Activated CD8-positive, alpha-beta memory T cell treated with anti-CD3 and anti-CD28 coated beads, Interleukin-2, amount 50 U/mL, for 4 hours (primary cell): ENCODE measurements around the gene PTPRQ.
"Not testable (repeated sequence)": the region's sequence is repeated elsewhere in the genome, so short reads cannot be mapped to it uniquely, and the experiment has no call there.

Experiments used
- DNase-seq: peaks from one replicate; pipeline ENCODE4 v3.0.0-alpha.2; 2020

The PTPRQ gene, protein sequence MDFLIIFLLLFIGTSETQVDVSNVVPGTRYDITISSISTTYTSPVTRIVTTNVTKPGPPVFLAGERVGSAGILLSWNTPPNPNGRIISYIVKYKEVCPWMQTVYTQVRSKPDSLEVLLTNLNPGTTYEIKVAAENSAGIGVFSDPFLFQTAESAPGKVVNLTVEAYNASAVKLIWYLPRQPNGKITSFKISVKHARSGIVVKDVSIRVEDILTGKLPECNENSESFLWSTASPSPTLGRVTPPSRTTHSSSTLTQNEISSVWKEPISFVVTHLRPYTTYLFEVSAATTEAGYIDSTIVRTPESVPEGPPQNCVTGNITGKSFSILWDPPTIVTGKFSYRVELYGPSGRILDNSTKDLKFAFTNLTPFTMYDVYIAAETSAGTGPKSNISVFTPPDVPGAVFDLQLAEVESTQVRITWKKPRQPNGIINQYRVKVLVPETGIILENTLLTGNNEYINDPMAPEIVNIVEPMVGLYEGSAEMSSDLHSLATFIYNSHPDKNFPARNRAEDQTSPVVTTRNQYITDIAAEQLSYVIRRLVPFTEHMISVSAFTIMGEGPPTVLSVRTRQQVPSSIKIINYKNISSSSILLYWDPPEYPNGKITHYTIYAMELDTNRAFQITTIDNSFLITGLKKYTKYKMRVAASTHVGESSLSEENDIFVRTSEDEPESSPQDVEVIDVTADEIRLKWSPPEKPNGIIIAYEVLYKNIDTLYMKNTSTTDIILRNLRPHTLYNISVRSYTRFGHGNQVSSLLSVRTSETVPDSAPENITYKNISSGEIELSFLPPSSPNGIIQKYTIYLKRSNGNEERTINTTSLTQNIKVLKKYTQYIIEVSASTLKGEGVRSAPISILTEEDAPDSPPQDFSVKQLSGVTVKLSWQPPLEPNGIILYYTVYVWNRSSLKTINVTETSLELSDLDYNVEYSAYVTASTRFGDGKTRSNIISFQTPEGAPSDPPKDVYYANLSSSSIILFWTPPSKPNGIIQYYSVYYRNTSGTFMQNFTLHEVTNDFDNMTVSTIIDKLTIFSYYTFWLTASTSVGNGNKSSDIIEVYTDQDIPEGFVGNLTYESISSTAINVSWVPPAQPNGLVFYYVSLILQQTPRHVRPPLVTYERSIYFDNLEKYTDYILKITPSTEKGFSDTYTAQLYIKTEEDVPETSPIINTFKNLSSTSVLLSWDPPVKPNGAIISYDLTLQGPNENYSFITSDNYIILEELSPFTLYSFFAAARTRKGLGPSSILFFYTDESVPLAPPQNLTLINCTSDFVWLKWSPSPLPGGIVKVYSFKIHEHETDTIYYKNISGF (N-terminal part only)

DNA sequence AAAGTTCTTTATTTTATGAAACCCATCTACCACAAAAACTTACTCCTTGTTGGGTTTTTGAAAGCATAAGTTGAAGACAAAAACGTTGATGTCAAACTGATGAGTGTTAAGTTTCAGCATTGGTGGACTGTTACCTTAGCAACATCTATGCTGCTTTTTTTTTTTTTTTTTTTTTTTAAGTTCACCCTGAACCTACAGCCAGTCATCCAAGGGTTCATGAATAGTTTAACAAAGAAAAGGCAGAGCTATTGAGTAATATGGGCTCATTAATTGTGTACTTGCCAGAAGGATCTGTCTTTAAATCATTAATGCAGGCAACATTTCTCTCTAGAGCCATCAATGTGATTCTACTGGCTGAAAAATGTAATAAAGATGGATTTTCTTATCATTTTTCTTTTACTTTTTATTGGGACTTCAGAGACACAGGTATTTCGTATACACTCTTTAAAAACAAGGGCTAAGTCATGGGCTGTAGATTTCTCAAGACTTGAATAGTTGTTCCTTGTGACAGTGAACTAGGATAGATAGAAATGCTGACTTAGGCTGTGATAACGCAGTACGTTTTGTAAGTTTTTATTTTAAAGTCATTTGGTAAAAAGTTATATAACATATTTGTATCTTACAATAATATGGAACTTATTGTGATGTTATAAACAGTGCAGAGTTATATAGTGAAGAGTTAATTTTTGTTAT is at the start of gene PTPRQ:
PTPRQ (plus strand) TSS at position 262 of the 693 bp plus-strand sequence; CDS start at position 373, 111 bp downstream.
- no peak for DNase-seq

DNA sequence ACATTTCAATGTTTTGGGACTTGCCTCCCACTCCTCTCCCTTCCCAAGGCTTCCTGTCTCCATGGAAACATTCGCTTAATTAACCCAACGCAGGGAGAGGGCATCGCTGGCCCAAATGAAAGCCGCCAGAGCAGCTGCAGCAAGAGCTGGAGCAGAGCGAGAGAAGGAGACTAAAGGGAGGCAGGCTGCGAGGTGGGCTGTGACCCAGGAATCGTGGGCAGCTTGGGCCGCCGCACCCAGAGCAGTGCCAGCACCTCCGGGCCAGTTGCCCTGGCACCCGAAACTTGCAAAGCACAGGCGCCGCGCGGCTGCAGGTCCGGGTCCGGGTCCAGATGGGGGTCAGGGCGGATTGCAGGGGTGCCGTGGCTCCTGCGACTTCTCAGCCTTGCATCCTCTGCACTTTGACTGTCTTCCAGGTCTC is 43.5 kb upstream of the PTPRQ start:
- DNase-seq, result no peak

DNA sequence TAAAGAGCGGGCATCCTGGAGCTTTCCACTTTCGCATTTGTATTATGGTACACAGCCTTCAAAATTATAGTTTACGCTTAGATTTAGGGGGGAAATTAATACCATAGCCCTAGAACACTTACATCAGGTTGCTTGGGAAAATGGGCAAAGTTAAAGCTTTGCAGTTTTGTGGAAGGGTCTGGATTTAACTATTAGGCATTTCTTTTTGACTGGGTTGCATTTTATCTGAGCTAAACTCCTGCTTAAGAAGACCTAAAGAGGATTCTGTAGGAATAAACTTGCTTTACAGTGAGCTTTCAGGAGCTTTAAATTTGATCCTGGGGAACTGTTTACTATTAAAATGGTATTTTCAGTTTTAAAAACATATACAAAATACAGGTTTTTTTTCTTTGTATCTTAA is 42.8 kb upstream of the PTPRQ start:
- no peak for DNase-seq

DNA sequence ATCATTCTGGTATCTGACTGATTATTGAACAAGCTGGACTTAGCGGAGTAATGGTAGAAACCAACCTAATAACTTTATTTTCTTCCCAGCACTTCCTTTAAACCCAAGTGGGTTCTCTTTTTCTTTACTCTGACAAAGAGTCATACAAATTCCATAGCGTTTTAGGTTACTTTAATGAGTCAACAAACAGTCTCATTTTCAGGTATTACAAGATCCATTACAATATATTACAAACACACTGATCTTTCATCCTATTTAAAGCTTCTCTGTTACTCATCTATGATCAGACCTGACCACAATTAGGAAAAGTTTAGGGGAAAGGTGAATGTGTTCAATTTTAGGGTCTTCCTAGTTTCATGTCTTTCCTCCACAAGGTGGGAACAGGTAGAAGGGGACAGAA is 39.4 kb upstream of the PTPRQ start:
- DNase-seq, result no peak

DNA sequence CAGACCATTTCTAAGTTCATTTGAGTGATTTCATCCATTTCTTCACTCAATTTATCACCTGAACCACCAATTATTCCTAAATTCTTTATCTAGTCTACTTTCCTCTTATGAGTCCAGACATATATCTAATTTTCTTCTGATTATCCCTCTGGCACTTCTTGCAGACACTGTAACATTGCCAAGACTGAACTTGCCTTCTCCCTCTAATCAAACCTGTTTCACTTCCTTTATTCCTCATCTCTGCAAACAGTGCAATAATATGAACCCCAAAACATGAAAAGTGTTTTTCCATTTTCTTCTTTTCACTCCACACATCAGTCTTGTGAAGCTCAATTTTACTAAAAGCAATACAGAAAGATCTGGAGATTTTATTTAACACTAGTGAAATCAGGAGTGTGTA is 37.8 kb upstream of the PTPRQ start:
- DNase-seq, result no peak

DNA sequence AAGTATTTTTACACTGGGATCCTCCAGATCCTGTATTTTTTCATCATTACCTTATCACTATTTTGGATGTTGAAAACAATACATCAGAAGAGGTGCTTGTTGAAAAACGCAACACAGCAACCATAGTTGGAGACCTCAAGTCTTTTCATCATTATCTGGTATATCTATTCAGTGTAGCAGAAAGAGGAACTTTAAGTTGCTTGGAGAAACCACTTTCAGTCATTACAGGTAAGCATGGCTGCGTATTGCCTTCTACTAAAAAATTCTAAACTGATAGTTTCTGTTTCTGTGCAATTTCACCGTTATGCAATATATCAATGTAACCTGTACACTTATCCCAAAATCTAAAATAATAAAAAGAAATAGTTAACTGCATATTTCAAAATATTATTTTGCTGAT is 32.2 kb upstream of the PTPRQ start:
- no peak for DNase-seq

DNA sequence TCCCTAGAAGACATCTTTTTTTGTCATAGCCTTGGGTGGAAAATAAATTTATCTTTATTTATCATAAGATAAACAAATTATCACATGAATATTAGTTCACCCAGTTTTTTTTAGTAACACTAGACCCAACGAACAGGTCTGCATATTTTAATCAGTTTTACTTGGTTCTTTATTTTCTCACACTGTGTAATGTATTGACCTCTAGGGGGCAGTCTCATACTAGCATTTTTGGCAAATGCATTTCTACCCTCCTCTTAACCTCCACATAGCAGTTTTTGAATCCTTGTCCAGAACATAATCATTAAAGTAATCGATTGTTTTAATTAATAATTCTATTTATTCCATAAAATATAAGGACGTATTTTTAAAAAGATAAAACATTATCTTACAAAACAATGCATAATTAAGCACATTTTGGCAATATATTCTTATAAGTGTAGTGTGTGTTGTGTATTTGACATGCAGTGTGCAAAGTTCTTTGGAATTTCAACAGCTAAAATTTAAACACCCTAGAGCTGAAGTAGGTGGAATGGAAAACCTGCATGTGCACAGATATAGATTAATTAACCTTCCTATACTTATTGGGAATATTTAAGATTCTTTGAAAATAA is 31.6 kb upstream of the PTPRQ start:
- DNase-seq, result no peak

DNA sequence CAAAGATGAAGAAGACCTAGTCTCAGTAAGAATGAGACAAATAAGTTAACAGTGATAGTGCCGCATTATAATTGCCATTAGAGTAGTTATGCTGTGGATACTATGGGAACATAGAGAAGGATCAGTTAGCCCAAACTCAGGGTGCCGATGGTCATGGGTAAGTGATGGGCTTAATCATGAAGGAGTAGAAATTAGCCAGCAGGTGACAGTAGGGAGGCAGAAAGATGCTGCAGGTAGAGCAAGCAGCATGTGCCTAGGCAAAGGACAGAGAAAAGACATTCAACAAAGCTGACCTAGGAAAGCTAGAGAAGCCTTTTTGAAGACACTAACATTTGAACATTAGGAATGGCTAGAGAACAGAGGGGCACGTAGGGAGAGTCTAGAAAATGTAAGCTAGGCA is 30.6 kb upstream of the PTPRQ start:
- no peak for DNase-seq

DNA sequence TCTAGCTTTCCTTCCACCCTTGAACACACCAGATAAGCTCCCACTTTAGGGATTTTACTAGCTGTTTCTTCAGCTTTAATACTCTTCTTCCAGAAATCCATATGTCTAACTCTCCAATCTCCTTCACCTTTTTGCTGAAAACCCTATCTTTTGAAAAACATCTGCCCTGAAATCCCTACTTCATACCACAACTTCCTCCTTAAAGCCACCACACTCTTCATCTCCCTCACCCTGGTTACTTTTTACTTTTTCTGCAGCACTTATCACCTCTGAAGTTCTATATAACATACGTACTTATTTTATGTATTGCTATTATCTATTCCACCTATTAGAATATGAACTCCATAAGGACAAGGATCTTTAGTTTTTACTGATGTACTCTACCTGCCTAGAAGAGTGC is 28.6 kb upstream of the PTPRQ start:
- DNase-seq, result no peak

DNA sequence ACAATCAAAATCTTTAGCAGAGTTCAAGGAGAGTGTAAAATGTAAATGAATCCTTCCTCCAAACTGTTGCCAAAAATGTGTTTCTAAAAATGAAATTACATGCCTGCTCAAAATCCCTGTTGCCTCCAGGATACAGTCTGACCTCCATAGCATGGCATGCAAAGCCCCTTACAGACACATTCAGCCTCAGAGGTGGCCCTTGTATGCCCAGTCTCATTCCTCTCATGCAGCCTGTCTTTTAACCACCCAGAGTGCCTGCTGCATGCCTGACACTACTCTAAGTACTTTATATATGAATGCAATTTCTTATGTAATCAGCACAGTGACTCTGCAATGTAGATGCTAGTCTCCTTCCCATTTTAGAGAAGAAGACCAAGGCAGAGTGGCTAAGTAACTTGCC is 24.4 kb upstream of the PTPRQ start:
- no peak for DNase-seq

DNA sequence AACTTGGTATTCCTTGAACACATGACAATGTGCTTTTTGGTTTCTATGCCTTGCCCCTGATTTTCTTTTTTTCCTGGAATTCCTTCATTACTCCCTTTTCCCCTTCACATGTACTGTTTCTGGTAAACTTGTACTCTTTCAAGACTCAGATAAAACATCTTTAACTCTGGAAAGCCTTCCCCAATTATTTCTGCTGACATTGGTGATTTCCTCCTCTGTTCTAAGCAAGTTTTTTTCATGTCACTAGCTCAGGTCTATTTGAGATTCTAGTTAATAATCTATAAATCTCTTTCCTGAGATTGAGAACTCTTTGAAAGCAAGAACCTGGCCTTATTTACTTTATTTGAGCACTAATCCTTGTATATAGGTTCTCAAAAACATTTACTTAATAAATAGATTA is 24.0 kb upstream of the PTPRQ start:
- no peak for DNase-seq

DNA sequence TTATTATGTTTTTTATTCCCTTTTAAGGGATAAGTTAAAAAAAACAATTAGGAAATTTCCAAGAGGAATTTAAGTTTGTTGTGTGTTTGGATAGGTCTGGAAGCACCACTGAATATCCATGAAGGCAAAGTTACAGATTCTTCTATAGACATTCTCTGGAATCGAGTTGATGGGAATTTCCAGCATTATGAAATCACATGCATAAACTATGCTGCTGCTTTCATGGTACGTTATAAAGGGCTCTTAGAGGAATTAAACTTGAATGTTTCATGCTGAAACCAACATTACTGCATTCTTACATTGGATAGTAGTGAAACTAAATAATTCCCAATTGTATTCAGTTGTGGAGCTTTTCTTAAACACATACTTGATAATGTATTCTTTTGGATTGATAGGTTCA is 21.5 kb upstream of the PTPRQ start:
- no peak for DNase-seq

DNA sequence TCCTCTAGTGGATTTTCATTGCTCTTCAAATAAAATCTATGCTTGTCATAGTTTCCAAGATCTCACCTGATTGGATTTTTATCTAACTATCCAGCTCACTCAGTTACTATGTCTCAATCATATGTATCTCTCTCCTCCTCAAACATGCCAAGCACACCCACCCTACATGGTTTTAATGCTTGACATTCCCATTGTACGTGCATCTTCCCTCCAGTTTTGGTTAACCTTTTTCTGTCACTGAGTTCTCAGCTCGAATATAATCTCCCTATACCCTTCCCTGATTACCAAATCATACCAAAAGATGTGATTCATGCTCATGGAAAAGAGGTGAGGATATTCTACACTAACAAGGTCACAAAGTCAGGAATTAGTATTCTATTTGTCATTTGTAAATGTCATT is 12.0 kb upstream of the PTPRQ start:
- no peak for DNase-seq

DNA sequence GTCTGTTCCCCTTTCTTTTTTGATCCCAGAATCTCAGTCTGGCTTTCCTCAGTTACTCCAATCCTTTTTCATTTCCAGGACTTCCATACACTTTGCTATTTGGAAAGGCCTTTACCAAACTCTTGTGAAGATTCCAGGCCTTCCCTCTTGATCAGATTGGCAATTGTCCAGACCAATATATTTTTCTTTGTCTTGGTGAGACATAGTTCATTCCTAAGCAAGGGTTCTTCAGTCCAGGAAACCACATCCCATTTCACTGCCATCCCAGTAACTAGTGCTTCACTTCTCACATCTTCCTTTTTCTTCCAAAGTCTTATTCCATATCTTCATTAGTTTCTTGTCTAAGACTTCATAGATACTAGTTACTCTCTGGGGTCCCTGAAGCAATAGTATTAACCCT is 2.1 kb upstream of the PTPRQ start:
- DNase-seq, result no peak

DNA sequence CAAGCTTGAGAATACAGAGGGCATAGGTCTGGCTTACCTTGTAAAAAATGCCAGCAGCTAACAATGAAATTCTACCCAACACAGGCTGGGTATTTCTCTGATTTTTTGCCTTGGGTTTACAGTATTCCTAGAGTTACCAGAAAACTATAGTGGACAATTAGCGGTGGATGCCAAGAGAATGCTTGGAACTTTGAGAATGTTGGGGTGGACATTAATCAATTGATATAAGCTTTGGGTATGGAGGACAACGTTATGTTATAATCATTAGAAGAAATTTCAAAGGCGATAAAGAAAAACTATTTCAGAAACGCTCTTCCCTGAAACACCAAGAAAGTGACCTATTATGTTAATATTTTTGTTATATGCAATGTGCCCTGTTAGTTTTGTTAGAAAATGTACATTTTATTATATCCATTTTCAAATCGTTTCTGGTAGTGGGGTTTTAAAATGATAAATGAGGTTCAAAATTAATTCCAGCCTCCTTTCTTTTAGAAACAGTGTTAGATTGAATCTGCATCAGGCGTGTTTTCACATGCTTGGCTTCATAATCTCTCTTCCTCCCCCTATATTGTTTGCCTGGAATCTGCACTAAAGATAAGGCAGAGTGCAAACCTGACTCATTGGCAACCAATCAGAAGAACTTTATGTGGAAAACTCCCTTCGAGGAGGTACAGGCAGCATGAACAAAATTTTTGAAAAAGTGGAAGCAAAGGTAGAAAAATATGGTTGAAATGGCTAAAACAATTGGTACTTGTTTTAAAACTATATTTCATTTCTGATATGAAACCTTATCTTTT is 1.4 kb upstream of the PTPRQ start:
- no peak for DNase-seq

DNA sequence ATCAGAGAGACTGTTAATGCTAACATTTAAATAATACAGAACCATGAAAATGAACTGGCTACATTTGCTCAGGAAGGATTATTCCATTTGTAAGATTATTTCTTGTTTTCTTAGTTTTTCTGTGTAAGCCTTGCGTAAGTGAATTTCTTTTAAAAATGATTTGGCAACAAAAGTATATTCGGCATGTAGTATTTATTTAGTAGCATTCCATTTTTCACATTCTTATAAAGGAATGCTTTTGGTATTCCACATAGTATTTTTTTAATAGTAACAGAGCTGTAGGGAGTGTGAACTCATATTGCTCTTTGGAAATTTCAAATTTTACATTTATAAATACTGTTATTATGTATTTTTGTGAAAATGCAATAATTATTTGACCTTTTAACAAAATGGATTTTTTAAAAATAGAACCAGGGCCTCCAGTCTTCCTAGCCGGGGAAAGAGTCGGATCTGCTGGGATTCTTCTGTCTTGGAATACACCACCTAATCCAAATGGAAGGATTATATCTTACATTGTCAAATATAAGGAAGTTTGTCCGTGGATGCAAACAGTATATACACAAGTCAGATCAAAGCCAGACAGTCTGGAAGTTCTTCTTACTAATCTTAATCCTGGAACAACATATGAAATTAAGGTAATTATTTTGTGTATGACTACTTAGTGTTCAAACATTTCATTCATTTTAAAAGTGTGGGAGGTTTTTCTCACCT is 1.2 kb downstream of the PTPRQ start:
- no peak for DNase-seq

DNA sequence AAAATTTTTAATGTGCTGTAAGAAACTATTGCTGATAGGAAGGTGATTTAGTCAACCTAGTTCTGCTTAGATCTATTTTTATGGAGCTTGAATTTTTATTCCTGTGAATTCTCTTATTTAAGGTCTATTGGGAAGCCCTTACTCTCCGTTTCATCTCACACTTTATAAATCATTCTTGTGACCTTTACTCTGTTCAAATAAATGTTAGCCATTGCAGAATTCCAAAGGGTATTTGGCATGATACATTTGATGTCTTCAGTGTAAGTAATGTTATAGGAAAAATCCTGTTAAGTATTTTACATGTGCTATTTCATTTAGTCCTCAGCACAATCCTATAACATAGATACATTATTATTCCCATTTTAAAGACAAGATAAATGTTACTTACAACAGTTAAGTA is 12.5 kb downstream of the PTPRQ start:
- no peak for DNase-seq

DNA sequence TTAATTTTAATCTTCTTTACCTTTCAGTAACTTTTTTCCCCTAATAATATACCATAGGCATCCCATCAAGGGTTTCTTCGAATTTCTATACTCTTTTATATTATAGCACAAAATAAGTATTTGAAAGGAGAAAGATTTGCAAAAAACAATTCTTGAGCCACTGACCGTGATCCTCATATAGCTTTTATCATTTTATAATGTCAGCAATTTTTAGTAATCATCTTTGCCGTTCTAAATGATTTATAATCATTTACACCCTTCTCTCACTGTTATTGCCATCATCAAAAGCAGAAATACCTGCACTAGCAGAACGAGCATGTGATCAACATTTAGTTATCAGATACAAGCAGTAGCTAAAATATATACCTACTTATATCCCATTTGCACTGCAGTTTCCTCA is 16.9 kb downstream of the PTPRQ start:
- DNase-seq, result no peak

DNA sequence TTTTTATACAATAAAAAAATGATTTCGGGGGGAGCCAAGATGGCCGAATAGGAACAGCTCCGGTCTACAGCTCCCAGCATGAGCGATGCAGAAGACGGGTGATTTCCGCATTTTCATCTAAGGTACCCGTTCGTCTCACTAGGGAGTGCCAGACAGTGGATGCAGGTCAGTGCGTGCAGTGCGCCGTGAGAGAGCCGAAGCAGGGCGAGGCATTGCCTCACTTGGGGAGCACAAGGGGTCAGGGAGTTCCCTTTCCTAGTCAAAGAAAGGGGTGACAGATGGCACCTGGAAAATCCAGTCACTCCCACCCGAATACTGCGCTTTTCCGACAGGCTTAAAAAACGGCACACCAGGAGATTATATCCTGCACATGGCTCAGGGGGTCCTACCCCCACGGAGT is 17.8 kb downstream of the PTPRQ start:
- not testable (repeated sequence) for DNase-seq

DNA sequence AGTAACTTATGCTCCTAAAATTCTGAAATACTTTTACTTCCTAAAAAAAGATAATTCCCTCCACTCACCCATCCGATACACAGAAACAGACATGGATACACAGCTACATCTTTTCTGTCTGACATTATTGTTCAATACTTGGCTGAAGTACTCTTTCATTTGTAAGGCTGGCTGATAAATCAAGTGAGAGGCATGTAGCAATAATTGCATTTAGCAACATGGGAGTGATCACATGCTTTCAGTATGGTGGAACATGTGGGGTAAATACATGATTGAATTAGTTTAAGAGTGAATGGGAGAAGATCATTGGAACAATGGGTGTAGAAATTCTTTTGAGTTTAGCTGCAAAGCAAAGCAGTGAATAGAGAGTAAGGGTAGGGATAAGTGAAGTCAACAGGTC is 25.6 kb downstream of the PTPRQ start:
- DNase-seq, result no peak

DNA sequence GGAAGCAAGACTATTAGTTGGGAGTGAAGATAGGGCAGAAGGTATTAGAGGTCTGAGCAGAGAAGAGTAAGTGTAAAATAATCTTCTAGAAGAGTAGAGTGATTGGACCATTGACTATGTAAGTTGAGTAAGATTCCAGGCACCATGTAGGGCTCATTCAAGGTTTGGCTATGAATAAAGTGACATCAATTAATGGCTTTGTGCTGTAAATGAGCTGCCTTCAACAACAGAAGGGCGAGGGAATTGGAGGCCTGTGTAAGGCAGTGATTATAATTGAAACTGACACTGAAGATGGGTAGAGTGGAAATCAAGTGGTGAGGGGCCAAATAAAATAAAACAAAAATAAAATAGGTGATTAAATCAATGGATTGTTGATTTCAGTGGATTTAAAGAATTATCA is 26.4 kb downstream of the PTPRQ start:
- no peak for DNase-seq
